ENCODE data around the gene MRPS22.

DNA sequence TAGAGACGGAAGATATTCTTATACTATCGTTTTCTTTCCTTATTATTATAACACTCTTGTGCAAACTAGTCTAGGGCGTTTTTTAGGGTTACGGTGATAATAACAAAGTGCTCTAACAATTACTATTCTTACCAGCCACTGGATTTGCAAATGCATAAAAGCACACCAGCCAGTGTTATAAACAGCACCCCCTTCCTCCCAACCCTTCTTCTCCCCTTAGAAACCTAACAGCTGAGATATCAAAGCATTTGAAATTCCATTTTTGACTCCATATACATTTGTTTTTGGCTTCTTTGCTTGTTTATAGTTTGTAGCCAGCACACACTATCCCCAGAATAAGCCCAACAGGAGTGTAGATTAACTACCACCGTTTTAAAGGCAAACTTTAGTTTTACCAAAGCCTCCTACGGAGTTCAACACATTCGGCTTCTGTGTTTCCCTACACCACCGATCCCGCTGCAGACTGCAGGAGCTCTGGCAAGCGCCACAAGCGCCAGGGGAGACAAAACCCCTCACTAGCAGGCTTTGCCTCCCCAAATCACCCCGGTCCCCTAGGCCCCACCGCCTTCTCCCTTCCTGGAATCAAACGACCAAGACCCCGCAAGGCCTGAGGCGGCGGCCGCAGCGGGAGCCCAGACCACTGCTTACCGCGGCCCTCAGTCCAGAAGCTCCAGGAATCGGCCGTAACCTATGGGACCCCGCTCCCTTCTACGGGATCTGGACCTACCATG lies 45.2 kb downstream of the MRPS22 start:
- TF ChIP-seq, protein P1, sequence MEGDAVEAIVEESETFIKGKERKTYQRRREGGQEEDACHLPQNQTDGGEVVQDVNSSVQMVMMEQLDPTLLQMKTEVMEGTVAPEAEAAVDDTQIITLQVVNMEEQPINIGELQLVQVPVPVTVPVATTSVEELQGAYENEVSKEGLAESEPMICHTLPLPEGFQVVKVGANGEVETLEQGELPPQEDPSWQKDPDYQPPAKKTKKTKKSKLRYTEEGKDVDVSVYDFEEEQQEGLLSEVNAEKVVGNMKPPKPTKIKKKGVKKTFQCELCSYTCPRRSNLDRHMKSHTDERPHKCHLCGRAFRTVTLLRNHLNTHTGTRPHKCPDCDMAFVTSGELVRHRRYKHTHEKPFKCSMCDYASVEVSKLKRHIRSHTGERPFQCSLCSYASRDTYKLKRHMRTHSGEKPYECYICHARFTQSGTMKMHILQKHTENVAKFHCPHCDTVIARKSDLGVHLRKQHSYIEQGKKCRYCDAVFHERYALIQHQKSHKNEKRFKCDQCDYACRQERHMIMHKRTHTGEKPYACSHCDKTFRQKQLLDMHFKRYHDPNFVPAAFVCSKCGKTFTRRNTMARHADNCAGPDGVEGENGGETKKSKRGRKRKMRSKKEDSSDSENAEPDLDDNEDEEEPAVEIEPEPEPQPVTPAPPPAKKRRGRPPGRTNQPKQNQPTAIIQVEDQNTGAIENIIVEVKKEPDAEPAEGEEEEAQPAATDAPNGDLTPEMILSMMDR (IDR thresholded peaks at IDR 0.05), result no peak
- TF ChIP-seq POLR2A (IDR thresholded peaks at IDR 0.05), result no peak
- TF ChIP-seq POLR2AphosphoS5 (IDR thresholded peaks at IDR 0.05), result no peak

Measured in prostate gland (tissue), 2 donors.